Natural killer cell (primary cell): ENCODE results near the gene ARHGAP26. TPM values are rescaled to one million over a fixed set of nuclear protein-coding genes. Genes with fewer than 3 reads are reported as not detected.

Source experiments
- ATAC-seq, 3 donors: fragments of 150-1000 bp in 2 of 3; fragments of 200-7000 bp in 1 of 3; cut with Tn5 transposase; 1 replicate in 1 of 3; 2 replicates in 2 of 3; pipeline ENCODE4 v1.10.0; 2021; ENCODE audit warnings: mild to moderate bottlenecking in 2 of 3, moderate library complexity in 2 of 3
- DNase-seq, 2 donors: peaks; one replicate each; pipeline versions ENCODE4 v3.0.0 to v3.0.0-alpha.2; 2013 to 2021; ENCODE audit warnings: mixed read lengths in 1 of 2
- H3K27ac ChIP-seq: one replicate; pipeline ENCODE4 v1.5.1; 2013; ENCODE audit warnings: mild to moderate bottlenecking, low read length
- H3K27me3 ChIP-seq: one replicate; pipeline ENCODE4 v1.6.1; 2013; ENCODE audit warnings: low read length; ENCODE audit not compliant: control insufficient read depth, insufficient read depth
- H3K36me3 ChIP-seq: one replicate; pipeline ENCODE4 v1.6.1; 2013; ENCODE audit warnings: low read length; ENCODE audit not compliant: control insufficient read depth, insufficient read depth
- H3K4me1 ChIP-seq: one replicate; pipeline ENCODE4 v1.6.1; 2013; ENCODE audit warnings: low read length; ENCODE audit not compliant: control insufficient read depth, insufficient read depth
- H3K4me3 ChIP-seq: one replicate; pipeline ENCODE4 v1.5.1; 2013; ENCODE audit warnings: low read length
- H3K9me3 ChIP-seq: one replicate; pipeline ENCODE4 v1.6.1; 2013; ENCODE audit warnings: low read length; ENCODE audit not compliant: control insufficient read depth, insufficient read depth
- H3K27ac Mint-ChIP-seq, 2 donors: one replicate each; pipeline ENCODE4 v1.8.0; 2022; ENCODE audit warnings: mild to moderate bottlenecking in 2 of 2, mixed read lengths in 2 of 2, moderate library complexity in 1 of 2
- H3K27me3 Mint-ChIP-seq, 2 donors: one replicate each; pipeline ENCODE4 v1.8.0; 2022; ENCODE audit warnings: low read depth in 2 of 2, mixed read lengths in 2 of 2
- H3K36me3 Mint-ChIP-seq: one replicate; pipeline ENCODE4 v1.8.0; 2022; ENCODE audit warnings: mixed read lengths
- H3K4me1 Mint-ChIP-seq, 2 donors: one replicate each; pipeline ENCODE4 v1.8.0; 2022; ENCODE audit warnings: mixed read lengths in 2 of 2
- H3K4me3 Mint-ChIP-seq: one replicate; pipeline ENCODE4 v1.8.0; 2022; ENCODE audit warnings: mild to moderate bottlenecking, moderate library complexity, mixed read lengths
- H3K9me3 Mint-ChIP-seq, 2 donors: one replicate each; pipeline ENCODE4 v1.8.0; 2022; ENCODE audit warnings: mixed read lengths in 2 of 2
- WGBS: methylation state at CpG from one replicate; pipeline ENCODE4 v1.1.7; 2013; ENCODE audit warnings: missing lambda C conversion rate; ENCODE audit not compliant: insufficient coverage; 5-methylcytosine and 5-hydroxymethylcytosine counted together
- intact Hi-C: fragments of 100-400 bp; cut with micrococcal nuclease; formaldehyde crosslinking; loops from one replicate; pipeline ENCODE4 v1.14.2; 2022
- total RNA-seq, 4 donors: library from RNA; stranded (reverse); fragments of 120-200 nt in 1 of 4; gene quantifications; one replicate each; pipeline versions ENCODE4 v1.2.3 to v1.2.4, GENCODE V29; 2013 to 2022
- TF ChIP-seq, protein P1 (sequence below): fragments of 200-600 bp; IDR thresholded peaks from one replicate; pipeline ENCODE4 v1.8.0; 2022; ENCODE audit warnings: antibody characterized with exemption

Gene ARHGAP26
- total RNA-seq, 3 donors from 2014 or later (not counting 1 experiment from before 2014, with no cell fraction given): 153 to 159 (median 158) TPM

DNA sequence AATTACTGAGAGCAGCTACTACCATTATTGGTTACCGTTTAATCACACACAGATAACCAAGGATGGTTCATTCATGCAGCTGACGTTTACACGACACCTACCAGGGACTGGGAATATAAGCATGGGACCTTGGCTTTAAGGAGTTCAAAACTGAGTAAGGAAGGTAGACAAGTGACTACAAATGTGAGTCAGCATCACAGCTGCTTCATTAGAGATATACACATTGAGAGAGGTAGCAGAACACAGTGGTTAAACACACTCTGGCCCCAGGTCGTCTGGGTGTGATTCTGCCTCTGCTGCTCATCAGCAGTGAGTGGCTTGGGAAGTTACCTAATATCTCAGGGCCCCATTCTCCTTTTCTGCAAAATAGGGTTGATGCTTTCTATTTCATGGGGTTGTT, 364.7 kb downstream of the ARHGAP26 start:
- Mint-ChIP-seq H3K9me3 (no peaks in the 10 kb centered on the region), H3K4me3 (no peak overlapping the region), H3K36me3 (peaks cover 7% of the 10 kb centered on the region), H3K4me1 (peaks cover 24 to 50% of the 10 kb centered on the region in 2 donors), H3K27me3 (no peaks in the 10 kb centered on the region), H3K27ac (no peak overlapping the region)
- TF ChIP-seq, protein P1, sequence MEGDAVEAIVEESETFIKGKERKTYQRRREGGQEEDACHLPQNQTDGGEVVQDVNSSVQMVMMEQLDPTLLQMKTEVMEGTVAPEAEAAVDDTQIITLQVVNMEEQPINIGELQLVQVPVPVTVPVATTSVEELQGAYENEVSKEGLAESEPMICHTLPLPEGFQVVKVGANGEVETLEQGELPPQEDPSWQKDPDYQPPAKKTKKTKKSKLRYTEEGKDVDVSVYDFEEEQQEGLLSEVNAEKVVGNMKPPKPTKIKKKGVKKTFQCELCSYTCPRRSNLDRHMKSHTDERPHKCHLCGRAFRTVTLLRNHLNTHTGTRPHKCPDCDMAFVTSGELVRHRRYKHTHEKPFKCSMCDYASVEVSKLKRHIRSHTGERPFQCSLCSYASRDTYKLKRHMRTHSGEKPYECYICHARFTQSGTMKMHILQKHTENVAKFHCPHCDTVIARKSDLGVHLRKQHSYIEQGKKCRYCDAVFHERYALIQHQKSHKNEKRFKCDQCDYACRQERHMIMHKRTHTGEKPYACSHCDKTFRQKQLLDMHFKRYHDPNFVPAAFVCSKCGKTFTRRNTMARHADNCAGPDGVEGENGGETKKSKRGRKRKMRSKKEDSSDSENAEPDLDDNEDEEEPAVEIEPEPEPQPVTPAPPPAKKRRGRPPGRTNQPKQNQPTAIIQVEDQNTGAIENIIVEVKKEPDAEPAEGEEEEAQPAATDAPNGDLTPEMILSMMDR: no peak
- intact Hi-C loops: no loop called here
- H3K9me3 ChIP-seq: no peaks in the 10 kb centered on the region
- no peak overlapping the region for H3K4me3 ChIP-seq
- DNase-seq (no peak), ATAC-seq (no peak)
- H3K36me3 ChIP-seq: peaks cover 37% of the 10 kb centered on the region
- WGBS: 84% methylated on average over 4 of the region's 4 CpGs
- H3K27ac ChIP-seq: no peak overlapping the region
- no peaks in the 10 kb centered on the region for H3K4me1 ChIP-seq
- H3K27me3 ChIP-seq: no peaks in the 10 kb centered on the region

DNA sequence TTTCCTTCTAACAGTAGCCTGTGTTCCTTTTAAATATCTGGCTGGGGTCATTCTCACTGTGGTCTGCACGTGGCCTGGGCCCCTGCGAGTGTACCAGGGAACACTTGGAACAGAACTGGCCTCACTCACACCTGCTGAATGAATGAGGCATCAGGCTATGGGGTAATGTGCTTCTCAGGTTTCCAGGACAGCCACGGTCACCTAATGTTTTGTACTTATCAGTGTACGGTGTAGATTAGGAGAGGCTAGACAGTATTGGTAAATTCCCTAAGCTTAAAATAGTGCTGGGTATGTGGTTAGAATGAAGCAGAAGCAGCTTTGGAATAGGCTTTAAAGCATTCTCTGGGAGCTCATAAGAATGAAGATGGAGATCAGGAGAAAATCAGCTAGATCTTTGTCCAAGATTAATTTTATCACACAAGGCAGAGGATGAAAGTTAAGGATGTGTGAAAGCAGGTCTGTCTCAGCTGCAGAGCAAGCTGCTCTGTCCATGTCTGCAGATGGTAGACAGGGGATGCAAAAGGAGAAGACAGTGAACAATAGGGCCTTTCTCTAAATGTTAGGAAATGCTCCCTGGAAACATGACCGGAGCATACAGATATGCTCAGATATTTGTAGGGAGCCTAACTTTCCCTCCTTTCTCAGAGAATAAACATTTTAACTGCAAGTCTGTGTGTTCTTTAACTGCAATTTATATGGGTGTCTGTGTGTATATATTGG, 365.8 kb downstream of the ARHGAP26 start:
- 92% methylated on average over 5 of the region's 5 CpGs for WGBS
- H3K4me1 ChIP-seq: no peaks in the 10 kb centered on the region
- no peaks in the 10 kb centered on the region for H3K9me3 ChIP-seq
- peaks cover 37% of the 10 kb centered on the region for H3K36me3 ChIP-seq
- peaks cover 7% of the 10 kb centered on the region for H3K36me3 Mint-ChIP-seq
- no peak overlapping the region for H3K4me3 Mint-ChIP-seq
- H3K4me1 Mint-ChIP-seq: peaks cover 16 to 45% of the 10 kb centered on the region in 2 donors
- TF ChIP-seq, protein P1: no peak
- no peak for ATAC-seq
- DNase-seq: no peak
- H3K27ac Mint-ChIP-seq: no peak overlapping the region
- H3K4me3 ChIP-seq: no peak overlapping the region
- intact Hi-C loops: no loop called here
- H3K27ac ChIP-seq: no peak overlapping the region
- H3K27me3 ChIP-seq: no peaks in the 10 kb centered on the region
- no peaks in the 10 kb centered on the region for H3K9me3 Mint-ChIP-seq
- H3K27me3 Mint-ChIP-seq: no peaks in the 10 kb centered on the region

DNA sequence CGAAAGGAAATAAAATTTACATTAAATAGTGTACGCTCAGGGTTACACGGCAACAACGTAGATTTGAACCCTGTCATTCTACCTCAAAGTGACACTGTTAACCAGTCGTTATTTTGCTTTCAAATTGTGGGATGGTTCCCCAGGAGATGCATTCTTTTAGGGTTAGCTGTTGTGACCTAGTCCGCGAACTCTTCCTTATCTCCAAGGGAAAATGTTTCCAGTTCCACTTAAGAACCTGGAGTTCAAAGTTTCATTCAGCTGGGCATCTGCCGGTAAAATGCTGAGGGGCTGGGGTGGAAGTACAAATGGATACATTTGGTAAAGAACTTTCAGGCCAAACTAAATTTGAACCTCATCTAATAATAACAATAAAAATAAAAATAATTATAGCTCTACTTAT, 368.7 kb downstream of the ARHGAP26 start:
- Histone ChIP-seq H3K36me3 (peaks cover 35% of the 10 kb centered on the region), H3K9me3 (no peaks in the 10 kb centered on the region), H3K27me3 (no peaks in the 10 kb centered on the region), H3K4me3 (no peak overlapping the region), H3K27ac (no peak overlapping the region), H3K4me1 (no peaks in the 10 kb centered on the region)
- no peak for DNase-seq
- ATAC-seq: no peak
- Mint-ChIP-seq H3K27me3 (no peaks in the 10 kb centered on the region), H3K4me1 (peaks cover 19 to 35% of the 10 kb centered on the region in 2 donors), H3K9me3 (no peaks in the 10 kb centered on the region), H3K36me3 (peaks cover 7% of the 10 kb centered on the region), H3K4me3 (no peak overlapping the region), H3K27ac (no peak overlapping the region)
- 96% methylated on average over 7 of the region's 8 CpGs for WGBS
- TF ChIP-seq, protein P1: no peak
- intact Hi-C loops: no loop called here

DNA sequence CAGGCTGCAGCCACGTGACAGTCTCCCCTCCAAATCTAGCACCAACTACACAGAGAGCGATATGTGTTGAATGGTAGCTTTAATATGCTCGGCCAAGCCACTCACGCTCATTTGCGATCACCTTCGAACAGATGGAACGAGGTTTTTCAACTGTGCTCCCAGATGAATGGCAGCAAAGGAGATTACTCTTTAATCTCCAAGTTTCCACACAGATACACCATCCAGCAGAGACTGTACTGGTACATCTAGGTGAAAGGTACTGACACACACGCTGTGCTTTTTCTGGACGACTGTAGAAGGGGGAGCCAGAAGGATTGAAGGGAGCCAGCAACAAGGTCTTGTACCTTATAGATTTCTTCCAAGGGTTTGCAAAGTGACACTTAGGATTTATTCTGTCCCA, 369.4 kb downstream of the ARHGAP26 start:
- Mint-ChIP-seq H3K4me3 (no peak overlapping the region), H3K4me1 (peaks cover 20 to 34% of the 10 kb centered on the region in 2 donors), H3K9me3 (no peaks in the 10 kb centered on the region), H3K36me3 (peaks cover under 1% of the 10 kb centered on the region), H3K27me3 (no peaks in the 10 kb centered on the region), H3K27ac (no peak overlapping the region)
- H3K36me3 ChIP-seq: peaks cover 28% of the 10 kb centered on the region
- H3K27ac ChIP-seq: no peak overlapping the region
- WGBS: 96% methylated on average over 8 of the region's 9 CpGs
- no peak overlapping the region for H3K4me3 ChIP-seq
- H3K27me3 ChIP-seq: no peaks in the 10 kb centered on the region
- H3K9me3 ChIP-seq: no peaks in the 10 kb centered on the region
- TF ChIP-seq, protein P1: no peak
- no peaks in the 10 kb centered on the region for H3K4me1 ChIP-seq
- intact Hi-C loops: no loop called here
- ATAC-seq (no peak), DNase-seq (no peak)
